Type B pancreatic cell (in vitro differentiated cells): ENCODE data around the gene LRRC8D. TPM values are rescaled to one million over a fixed set of nuclear protein-coding genes. Genes with fewer than 3 reads are reported as not detected.

Experiments used
- DNase-seq: peaks from one replicate; pipeline ENCODE4 v3.0.0; 2021; ENCODE audit warnings: mixed read lengths; ENCODE audit not compliant: unreplicated experiment; ENCODE audit errors: extremely low spot score
- H3K27ac Mint-ChIP-seq: 2 replicates; pipeline ENCODE4 v1.8.0; 2021; ENCODE audit warnings: mild to moderate bottlenecking, mixed read lengths
- H3K27me3 Mint-ChIP-seq: 2 replicates; pipeline ENCODE4 v1.8.0; 2021; ENCODE audit warnings: mixed read lengths
- H3K36me3 Mint-ChIP-seq: 2 replicates; pipeline ENCODE4 v1.8.0; 2021; ENCODE audit warnings: mixed read lengths
- H3K4me1 Mint-ChIP-seq: one replicate; pipeline ENCODE4 v1.8.0; 2021; ENCODE audit warnings: mixed read lengths; ENCODE audit not compliant: unreplicated experiment
- H3K4me3 Mint-ChIP-seq: 2 replicates; pipeline ENCODE4 v1.8.0; 2021; ENCODE audit warnings: mild to moderate bottlenecking, mixed read lengths
- H3K9me3 Mint-ChIP-seq: 2 replicates; pipeline ENCODE4 v1.8.0; 2021; ENCODE audit warnings: mixed read lengths
- CTCF ChIP-seq: fragments of 200-600 bp; sonication (generic); conservative IDR thresholded peaks from 2 replicates; pipeline ENCODE4 v1.5.0; 2021; ENCODE audit warnings: antibody characterized with exemption, mild to moderate bottlenecking
- total RNA-seq: library from RNA; stranded (reverse); gene quantifications from 2 replicates; pipeline ENCODE4 v1.2.1, GENCODE V29; 2021; ENCODE audit warnings: low replicate concordance

LRRC8D gene
- total RNA-seq, 1 donor from 2014 or later = 31.1 TPM

DNA sequence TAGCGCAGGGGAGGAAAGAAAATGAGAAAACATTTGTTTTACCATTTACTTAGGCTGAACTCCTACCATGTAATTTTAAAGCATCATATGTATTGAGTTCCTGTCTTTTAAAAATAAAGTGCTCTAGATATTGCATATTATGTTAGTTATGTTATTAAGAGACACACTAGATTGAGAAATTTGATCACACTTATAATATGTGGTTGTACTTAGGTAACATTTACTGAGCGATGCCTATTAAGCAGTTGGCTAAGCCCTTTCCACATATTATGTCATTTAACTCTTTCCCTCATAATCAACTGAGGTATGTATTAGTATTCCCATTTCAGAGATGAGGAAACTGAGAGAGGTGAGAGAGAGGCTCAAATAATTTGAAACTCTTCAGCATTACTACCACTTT, 4.5 kb upstream of the LRRC8D start:
- Mint-ChIP-seq H3K9me3 (no peaks in the 10 kb centered on the region), H3K27me3 (peaks cover 5% of the 10 kb centered on the region), H3K4me1 (peaks cover 17% of the 10 kb centered on the region), H3K36me3 (no peaks in the 10 kb centered on the region), H3K27ac (no peak overlapping the region), H3K4me3 (no peak overlapping the region)
- TF ChIP-seq CTCF = no peak
- DNase-seq = no peak

- no peaks in the 10 kb centered on the region for H3K9me3 Mint-ChIP-seq
- peak; percentile 59 for TF ChIP-seq CTCF
- peak; percentile 72 for DNase-seq
- peak overlapping the region; percentile 87 for H3K27ac Mint-ChIP-seq
- peaks cover 5% of the 10 kb centered on the region for H3K27me3 Mint-ChIP-seq
- H3K36me3 Mint-ChIP-seq = peaks cover 12% of the 10 kb centered on the region
- peak overlapping the region; percentile 93 for H3K4me3 Mint-ChIP-seq
- peaks cover 38% of the 10 kb centered on the region for H3K4me1 Mint-ChIP-seq
Observed at GRCh38 chr1:89821322-89822108, 683 bp downstream of the LRRC8D start.

- no peak for TF ChIP-seq CTCF
- Mint-ChIP-seq H3K9me3 (no peaks in the 10 kb centered on the region), H3K27me3 (peaks cover 5% of the 10 kb centered on the region), H3K36me3 (peaks cover 12% of the 10 kb centered on the region), H3K27ac (peak overlapping the region; percentile 87), H3K4me3 (peak overlapping the region; percentile 93), H3K4me1 (peaks cover 38% of the 10 kb centered on the region)
- no peak for DNase-seq
Observed at GRCh38 chr1:89822109-89822962, 1.5 kb downstream of the LRRC8D start.

DNA sequence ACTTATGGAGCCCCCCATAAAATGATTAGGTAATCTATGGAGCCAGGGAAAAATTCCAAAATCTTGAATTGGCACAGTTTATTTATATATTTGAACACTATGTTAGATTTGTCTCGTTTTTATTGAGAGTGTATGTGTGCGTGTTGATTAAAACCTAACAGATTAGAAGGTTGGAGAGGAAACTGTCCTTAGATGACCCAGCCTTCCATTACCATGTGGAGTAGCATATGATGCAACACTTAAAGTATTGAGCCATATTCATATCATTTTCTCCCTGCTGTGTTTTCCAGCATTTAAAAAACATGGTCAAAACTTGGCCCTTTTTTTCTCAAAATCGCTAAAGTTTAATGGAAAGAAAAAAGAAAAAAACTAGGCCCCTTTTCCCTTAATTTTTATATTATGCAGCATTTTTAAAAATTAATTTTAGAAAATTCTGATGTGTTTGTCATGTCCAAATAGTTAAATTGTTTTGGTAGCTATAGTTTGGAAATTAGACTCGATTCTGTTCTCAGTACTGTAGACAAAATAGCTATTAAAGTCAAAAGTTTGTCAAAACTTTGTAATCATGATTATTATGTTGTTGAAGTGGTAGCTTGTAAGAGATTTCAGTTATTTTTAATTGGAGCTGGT, 2.3 kb downstream of the LRRC8D start:
- no peak for TF ChIP-seq CTCF
- peaks cover 38% of the 10 kb centered on the region for H3K4me1 Mint-ChIP-seq
- DNase-seq = no peak
- peak overlapping the region; percentile 11 for H3K27ac Mint-ChIP-seq
- peaks cover 15% of the 10 kb centered on the region for H3K36me3 Mint-ChIP-seq
- H3K4me3 Mint-ChIP-seq = peak overlapping the region; percentile 93
- peaks cover 5% of the 10 kb centered on the region for H3K27me3 Mint-ChIP-seq
- H3K9me3 Mint-ChIP-seq = no peaks in the 10 kb centered on the region

DNA sequence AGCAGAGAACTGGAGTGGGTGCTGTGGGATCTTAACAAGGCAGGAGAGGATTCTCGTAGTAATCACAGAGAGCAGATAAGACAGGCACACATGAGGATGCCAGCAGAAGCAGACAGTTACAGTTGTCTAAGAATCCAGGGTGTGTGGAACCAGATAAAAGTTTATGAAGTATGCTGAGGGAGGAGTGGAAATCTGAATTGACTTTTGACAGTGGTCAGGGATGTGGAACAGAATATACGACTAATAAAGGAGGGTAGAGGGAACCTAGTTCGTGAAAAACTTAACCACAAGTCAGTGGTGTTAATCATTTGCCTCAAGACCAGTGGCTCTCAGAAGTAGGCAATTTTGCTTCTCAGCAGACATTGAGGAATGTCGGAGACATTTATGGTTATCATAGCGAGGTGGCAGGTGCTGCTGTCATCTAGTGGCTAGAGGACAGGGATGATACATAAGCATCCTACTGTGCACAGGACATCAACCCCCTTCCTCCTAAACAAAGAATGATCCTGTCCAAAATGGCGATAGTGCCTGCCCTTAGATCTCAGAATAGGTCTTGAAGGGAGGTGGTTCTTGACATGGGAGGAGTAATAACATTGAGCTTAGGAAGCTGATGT, 3.0 kb downstream of the LRRC8D start:
- peaks cover 15% of the 10 kb centered on the region for H3K36me3 Mint-ChIP-seq
- TF ChIP-seq CTCF = no peak
- no peak for DNase-seq
- H3K4me1 Mint-ChIP-seq = peaks cover 38% of the 10 kb centered on the region
- peak overlapping the region; percentile 11 for H3K27ac Mint-ChIP-seq
- H3K27me3 Mint-ChIP-seq = peaks cover 5% of the 10 kb centered on the region
- H3K9me3 Mint-ChIP-seq = no peaks in the 10 kb centered on the region
- peak overlapping the region; percentile 59 for H3K4me3 Mint-ChIP-seq
